ENCODE results near the gene SEZ6L2.

DNA sequence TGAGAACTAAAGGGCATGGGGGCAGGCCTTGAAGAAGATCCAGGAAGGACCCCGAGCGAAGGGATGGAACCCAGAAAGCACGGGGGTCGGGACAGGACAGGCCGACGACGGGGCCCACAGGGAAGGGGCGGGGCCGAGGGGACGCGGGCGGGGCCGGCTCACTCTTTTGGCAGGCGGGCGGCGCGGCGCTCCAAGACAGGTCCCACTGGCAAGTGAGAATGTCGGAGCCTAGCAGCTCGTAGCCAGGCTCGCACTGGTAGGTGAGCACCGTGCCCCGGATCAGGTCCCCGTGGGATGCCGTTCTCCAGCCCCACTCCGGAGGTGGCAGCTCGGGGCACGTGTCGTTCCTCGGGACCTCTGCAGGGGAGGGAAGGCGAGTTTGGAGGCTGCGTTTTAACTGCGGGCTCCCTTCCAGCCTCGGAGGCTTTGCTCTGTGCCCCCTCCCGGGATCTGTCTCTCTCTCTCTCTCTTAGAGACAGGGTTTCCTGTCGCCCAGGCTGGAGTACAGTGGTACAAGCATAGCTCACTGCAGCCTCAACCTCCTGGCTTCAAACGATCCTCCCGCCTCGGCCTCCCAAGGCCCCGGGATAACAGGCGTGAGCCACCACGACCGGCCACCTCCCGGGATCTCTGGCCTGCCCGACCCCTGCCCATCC is 22.6 kb downstream of the SEZ6L2 start:
- TF ChIP-seq, protein P1, sequence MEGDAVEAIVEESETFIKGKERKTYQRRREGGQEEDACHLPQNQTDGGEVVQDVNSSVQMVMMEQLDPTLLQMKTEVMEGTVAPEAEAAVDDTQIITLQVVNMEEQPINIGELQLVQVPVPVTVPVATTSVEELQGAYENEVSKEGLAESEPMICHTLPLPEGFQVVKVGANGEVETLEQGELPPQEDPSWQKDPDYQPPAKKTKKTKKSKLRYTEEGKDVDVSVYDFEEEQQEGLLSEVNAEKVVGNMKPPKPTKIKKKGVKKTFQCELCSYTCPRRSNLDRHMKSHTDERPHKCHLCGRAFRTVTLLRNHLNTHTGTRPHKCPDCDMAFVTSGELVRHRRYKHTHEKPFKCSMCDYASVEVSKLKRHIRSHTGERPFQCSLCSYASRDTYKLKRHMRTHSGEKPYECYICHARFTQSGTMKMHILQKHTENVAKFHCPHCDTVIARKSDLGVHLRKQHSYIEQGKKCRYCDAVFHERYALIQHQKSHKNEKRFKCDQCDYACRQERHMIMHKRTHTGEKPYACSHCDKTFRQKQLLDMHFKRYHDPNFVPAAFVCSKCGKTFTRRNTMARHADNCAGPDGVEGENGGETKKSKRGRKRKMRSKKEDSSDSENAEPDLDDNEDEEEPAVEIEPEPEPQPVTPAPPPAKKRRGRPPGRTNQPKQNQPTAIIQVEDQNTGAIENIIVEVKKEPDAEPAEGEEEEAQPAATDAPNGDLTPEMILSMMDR (IDR thresholded peaks at IDR 0.05) = no peak
- TF ChIP-seq POLR2AphosphoS5 (IDR thresholded peaks at IDR 0.05; ENCODE audit: low read depth, low read length) (no peak), SIN3A (IDR thresholded peaks at IDR 0.05; ENCODE audit: borderline replicate concordance, insufficient read depth, low read depth, low read length) (no peak)
- TF ChIP-seq, protein P2, sequence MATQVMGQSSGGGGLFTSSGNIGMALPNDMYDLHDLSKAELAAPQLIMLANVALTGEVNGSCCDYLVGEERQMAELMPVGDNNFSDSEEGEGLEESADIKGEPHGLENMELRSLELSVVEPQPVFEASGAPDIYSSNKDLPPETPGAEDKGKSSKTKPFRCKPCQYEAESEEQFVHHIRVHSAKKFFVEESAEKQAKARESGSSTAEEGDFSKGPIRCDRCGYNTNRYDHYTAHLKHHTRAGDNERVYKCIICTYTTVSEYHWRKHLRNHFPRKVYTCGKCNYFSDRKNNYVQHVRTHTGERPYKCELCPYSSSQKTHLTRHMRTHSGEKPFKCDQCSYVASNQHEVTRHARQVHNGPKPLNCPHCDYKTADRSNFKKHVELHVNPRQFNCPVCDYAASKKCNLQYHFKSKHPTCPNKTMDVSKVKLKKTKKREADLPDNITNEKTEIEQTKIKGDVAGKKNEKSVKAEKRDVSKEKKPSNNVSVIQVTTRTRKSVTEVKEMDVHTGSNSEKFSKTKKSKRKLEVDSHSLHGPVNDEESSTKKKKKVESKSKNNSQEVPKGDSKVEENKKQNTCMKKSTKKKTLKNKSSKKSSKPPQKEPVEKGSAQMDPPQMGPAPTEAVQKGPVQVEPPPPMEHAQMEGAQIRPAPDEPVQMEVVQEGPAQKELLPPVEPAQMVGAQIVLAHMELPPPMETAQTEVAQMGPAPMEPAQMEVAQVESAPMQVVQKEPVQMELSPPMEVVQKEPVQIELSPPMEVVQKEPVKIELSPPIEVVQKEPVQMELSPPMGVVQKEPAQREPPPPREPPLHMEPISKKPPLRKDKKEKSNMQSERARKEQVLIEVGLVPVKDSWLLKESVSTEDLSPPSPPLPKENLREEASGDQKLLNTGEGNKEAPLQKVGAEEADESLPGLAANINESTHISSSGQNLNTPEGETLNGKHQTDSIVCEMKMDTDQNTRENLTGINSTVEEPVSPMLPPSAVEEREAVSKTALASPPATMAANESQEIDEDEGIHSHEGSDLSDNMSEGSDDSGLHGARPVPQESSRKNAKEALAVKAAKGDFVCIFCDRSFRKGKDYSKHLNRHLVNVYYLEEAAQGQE (IDR thresholded peaks at IDR 0.05; ENCODE audit: insufficient read depth in 1 of 2, low read depth in 2 of 2, low read length in 1 of 2) = no peak
